ENCODE results near the gene ETV6.

The ETV6 gene

GRCh38 chr12:11746024-11746771, 96.7 kb downstream of the ETV6 start:
- peak; percentile 32 to 77 for DNase-seq

DNA sequence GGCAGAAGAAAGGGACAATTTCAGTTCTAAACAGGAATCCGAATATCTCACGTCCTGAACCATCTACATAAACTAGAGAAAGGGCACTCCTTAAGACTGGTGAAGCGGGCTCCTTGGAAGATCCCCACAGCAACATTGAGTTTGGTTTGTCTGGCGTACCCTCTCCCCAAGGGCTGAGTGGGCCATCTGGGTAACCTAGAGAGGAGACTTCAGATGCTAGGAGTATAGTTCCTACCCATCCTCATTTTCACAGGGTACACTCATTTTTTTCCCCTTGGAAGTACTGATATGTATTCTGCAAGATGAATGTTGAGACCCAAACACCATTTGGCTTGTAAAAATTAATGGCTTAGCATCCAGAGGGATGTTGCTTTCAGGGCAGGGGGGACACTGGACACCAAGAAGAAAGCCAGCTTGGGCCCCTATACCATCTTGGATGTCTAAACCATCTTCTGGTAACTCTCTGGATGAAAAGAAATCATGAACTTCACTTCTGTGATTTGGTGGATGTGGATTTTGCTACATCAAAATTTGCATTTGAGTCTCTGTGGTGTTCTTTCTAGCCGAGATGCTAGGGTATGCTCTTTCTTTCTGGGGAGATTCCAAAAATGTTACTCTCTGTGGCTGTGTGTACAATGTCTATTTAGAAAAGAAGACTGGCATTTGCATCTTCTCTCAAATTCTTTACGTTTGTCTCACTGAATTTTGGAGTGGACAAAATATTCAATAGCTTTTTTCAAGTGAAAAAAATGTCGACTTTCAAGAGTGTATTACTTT, 97.7 kb downstream of the ETV6 start:
- DNase-seq: no peak

DNA sequence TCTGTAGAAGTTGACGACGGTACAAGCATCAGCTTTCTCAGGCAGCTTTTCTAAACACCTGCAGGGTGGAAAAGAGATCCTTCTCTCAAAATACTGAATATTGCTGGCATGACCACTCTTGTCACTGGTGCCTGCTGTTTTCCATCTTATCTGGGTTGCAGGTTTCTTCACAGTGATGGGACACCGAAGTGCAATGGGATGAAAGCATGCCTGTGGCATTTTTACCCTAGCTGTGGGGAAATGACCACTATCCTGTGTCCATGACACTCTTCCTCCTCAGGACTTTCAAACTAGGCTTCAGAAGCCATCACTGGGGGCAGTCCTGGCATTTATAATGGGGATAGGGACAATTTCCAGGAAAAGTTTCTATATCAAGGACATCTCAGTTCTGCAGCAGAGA, 98.5 kb downstream of the ETV6 start:
- DNase-seq: no peak

DNA sequence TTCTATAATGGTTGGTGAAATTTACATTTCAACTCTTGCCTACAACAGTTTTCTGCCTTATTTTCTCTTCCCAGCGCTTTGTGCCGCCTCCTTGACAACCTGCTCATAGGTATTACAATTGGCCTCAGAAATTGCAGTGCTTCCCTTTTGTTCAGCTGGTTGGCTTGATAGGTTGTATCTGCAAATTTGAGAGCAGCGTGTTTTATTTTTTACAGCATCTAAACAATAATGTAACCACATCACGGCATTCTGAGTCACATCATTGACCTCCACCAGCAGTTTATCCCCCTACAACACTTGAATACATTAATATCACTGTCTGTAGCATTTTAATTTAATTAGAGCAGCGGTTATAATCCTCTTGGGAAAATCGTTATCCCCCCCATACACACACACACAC, 99.4 kb downstream of the ETV6 start:
- no peak for DNase-seq

DNA sequence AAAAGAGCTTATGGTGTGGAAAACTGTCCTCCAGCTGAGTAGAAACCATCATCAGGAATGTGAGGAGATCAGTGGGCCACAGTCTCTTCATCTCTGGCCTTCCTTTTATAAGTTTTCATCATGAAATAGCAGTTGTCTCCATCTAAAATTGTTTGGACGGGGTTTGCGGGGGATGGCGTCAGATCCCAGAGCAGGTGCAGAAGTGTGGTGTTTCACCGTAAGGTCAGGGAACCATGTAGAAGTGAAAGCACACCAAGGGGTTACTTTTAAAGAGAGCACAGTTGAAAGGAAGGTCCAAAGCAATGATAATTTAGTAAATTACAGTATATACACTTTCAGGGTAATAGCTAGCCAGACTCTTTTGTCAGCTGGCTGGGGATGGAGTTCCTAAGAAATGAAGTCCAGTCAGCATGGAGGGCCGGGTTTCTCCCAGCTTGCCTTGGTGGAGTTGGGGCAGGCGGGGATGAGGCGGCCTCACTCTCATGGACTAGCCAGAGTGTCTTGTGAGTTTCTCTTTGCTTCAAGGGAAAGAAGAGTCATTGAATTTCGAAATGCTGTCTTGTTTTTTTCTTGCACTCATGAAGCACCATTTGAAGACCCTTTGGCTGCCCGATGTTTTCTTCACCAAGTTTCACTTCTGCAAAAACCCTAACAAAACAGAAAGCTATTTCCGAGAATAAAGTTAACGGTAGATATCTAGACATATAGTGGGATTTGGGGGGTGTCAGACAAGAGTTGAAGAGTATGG, 100.6 kb downstream of the ETV6 start:
- peak in 1 of 2 donors; percentile 87 for DNase-seq

DNA sequence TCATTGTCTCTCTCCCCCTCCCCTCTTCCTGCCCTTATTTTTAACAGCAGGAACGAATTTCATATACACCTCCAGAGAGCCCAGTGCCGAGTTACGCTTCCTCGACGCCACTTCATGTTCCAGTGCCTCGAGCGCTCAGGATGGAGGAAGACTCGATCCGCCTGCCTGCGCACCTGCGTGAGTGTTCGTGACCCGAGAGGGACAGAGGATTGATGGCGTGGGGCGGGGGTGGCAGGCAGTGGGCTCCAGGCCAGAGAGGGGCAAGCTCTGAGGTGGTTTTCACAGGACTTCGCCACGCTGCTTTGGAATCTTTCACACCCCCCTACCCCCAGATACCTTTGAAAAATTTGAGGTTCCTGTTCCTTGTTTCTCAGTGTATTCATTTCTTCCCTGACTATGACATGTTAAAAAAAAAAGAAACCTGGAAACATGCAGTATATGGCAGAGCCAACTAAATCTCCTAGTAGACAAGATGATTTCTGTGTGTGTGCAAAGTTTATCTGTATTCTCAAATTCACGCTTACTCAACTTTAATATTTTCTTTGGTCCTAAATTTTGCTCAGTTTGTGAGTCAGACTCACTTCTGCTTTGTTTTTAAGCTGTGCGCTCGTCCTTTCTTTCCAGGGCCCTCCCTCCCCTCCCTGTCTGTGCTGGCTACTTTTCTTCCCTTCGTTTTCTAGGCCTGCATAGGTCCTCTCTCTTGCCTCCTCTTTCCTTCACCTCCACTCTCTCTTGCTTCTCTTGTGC, 103.1 kb downstream of the ETV6 start:
- peak in 1 of 2 donors; percentile 35 for DNase-seq

DNA sequence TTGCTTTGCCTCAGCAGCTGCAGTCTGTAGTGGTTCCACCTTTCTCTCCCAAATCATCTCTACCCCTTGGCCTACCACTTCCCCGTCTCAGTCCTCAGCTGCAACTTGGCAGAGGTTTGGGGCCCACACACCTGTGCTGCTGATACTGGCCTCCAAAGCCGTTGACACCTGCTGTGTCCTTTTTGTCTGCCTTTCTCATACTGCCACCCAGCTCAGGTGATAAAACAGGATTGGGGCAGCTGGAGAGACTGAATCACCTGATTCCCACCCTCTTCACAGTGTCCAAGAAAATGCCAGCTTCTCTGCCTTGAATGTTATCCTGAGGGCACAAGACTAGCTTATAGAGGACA, 103.7 kb downstream of the ETV6 start:
- no peak for DNase-seq

DNA sequence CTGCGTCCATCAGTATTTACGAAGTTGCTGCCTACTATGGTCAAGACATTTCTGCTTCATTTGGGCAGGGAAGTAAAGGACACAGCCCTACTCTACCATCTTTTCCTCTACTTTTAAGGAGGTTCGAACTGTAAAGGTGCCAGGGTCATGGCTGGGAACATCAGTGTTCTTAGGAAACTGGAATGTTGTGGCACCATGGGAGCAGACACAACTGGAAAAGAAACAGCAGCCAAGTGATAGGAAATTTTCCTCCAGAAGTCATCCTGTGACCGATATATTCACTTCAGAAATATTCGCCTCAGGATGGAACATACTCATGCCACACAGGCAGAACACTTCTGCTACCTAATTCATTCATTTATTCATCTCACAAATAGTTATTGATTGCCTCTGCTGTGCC, 104.4 kb downstream of the ETV6 start:
- DNase-seq: no peak

DNA sequence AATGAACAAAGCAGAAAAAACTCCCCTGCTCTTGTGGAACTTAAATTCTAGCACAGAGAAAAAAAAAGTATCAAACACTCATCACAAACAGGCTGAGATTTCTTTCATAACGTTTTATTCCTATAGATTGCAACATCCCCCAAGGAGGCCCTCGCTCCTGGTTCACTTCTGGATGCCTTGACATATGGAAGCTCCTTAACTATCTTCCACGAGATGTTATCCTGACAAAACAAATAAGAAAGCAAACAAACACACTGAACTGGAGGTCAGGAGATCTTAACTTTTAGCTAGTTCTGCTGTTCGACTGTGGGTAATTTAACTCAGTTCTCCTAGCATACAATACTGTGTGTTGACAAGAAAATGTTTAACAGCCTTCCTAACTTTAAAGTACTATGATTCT, 104.8 kb downstream of the ETV6 start:
- DNase-seq: no peak

DNA sequence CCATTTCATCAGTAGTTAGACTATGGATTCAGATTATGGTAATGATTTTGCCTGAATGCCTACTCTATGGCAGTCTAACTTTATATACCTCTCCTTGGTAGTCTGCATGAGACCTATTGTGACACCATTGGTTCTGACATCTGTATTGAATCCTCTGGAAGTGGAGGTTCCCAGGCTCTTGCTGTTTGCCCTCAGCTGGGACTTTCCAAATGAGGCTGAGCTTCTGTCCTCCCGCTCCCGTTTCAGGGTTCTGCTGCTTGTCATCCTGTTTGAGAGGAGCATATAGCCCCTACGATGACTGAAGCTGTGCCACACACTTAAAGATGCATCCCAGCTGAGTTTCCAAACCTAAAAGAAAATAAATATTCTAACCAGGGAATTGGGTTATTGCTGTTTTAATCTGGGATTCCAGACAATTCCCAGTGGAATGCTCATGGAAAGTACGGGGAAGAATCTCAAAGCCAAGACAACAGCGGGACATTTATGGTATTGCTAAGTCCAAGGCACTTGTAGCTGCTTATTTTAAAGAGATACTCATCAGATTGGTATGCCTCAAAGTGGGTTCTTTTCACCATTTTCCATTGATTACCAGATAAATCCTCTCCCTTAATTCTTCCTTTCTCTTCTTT, 105.9 kb downstream of the ETV6 start:
- DNase-seq: no peak

DNA sequence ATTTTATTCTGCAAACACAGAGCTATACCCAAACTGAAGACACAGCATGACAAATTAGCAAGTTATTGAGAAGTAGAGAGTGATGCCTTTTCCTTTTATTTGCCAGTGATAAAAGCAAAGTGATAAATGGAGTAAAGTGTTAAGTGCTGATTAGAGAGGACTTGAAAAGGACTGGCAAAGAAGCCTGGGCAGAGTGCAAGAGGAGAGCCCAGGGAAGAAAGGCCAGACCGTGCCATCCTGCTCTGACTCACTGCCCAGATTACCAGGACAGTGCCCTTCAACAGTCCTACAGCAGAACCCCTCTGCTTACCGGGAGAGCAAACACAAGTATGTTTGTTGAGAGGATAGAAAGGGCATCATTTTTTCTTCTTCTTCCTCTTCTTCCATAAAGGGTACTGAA, 106.5 kb downstream of the ETV6 start:
- DNase-seq: no peak

GRCh38 chr12:11756523-11756922, 107.0 kb downstream of the ETV6 start:
- no peak for DNase-seq

GRCh38 chr12:11757095-11757494, 107.6 kb downstream of the ETV6 start:
- no peak for DNase-seq

GRCh38 chr12:11757531-11757930, 108.1 kb downstream of the ETV6 start:
- no peak for DNase-seq

DNA sequence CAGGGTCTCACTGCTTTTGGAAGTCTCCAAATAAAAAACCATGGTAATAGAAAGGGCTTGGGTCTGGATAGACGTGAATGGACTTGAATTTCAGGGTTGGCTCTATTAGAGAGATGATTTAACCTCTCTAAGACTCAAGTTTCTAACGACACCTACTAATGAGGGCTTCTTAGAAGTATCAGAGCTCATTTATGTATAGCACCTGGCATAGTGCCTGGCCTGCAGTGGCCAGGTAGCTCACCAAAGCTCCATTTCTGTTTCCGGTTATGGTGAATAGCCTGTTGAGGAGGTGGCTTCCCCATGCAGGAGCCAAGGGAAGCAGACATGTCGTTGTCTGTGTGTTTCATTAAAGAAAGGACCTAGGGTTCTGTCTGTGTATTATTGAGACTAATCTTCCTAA, 108.6 kb downstream of the ETV6 start:
- DNase-seq: no peak

DNA sequence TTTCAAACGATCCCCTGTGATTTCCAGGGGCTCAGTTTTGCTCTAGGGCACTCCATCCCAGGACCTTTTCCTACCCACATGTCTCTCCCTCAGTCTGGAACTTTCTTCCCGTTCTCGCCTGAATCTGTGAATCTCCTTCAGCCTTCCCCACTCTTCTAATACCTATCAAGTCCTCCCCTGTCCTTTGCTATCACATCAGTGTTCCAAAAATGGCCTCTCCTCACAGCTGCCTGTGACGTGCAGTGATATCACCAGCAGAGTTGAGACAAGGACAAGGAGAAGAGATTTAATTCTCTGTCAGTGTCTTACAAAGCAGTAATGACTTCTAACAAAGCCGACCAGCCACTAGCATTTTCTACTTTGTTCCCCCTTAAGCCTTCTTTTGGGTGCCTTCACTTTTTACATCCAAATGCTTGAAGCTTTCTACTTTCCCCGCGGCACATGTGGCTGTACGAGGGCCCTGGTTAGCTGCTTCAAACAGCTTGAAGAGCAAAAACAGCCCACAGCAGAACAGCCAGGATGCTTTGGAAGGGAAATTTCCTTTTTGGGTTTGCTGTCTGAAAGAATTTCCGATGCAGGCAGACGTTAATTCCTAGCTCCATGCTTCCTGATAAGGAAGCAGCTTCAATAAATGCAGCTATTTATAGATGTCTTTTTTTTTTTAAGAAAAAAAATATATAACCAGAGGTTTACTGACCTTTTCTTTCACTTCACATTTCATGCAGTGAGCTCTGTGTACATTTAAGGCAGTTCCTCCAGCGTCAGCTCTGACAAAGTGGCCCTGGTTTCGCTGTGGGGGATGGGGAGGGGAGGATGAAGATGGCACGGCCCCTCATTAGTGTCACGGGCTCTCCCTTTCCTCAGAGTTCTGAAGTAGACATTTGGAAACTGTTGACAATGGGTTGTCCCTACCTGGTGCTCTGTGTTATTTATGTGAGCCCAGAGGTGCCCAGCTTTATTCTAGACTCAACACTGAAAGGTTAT, 109.3 kb downstream of the ETV6 start:
- peak; percentile 42 to 74 for DNase-seq

- no peak for DNase-seq
Observed at GRCh38 chr12:11759494-11759878, 110.0 kb downstream of the ETV6 start.

GRCh38 chr12:11759899-11760298, 110.4 kb downstream of the ETV6 start:
- peak in 1 of 2 donors; percentile 28 for DNase-seq

DNA sequence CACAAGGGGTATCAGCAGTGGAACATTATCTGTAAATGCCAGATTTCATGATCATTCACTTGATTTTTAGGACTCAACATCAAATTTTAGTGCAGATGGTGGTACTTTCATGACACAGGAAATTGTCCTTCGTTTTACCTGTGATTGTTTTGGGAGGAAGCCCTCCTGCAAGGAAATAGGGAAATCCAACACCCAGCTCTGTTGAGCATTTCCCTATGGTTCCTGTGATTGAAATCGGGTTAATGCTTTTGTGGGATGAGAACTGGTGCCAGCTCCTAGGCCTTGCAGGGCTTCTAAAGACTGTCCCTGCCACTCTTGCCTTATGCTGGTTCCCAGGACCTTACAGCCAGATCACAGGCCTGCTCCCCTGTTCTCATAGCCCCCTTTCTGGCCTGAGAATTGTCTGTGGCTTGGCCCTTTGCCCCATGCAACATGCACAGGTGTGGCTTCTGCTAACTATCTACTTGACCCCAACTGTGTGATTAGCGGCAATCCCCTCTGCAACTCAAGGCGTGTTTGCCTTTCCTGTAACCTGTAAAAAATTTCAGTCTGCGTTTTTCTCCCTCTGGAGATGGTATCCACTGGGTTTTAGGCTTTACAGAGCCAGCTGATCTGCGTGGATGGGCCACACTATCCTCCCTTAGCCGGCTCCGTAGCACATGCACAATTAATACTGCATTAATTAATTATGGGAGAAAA, 112.5 kb downstream of the ETV6 start:
- DNase-seq: no peak

GRCh38 chr12:11762723-11763326, 113.4 kb downstream of the ETV6 start:
- peak in 1 of 2 donors; percentile 17 for DNase-seq

Data from CD4-positive, alpha-beta T cell treated with Interleukin-4 for 1 hour (primary cell).